BJ (cell line): ENCODE data around the gene RLF. TPM values are rescaled to one million over a fixed set of nuclear protein-coding genes. Genes with fewer than 3 reads are reported as not detected.

Source experiments
- CTCF ChIA-PET: fragments of 350-600 bp; formaldehyde crosslinking; extraction: SDS; loops from one replicate; lab custom pipeline; 2021; ENCODE audit warnings: antibody characterized with exemption, inconsistent platforms; lab: Yijun Ruan, JAX
- POLR2A ChIA-PET: fragments of 300-600 bp; sonication (Branson Sonifier 250); formaldehyde crosslinking; extraction: SDS; loops from one replicate; lab custom pipeline; 2021; ENCODE audit warnings: antibody characterized with exemption; lab: Charles Lee
- DNase-seq: peaks from one replicate; pipeline ENCODE4 v3.0.0-alpha.2; 2011; ENCODE audit warnings: low read depth
- H3K27me3 ChIP-seq: 2 replicates; pipeline ENCODE4 v1.6.0; 2011; ENCODE audit warnings: low read length; ENCODE audit not compliant: control insufficient read depth, insufficient read depth
- H3K36me3 ChIP-seq: 2 replicates; pipeline ENCODE4 v1.5.1; 2011; ENCODE audit warnings: low read length; ENCODE audit not compliant: control insufficient read depth, insufficient read depth
- H3K4me3 ChIP-seq: 2 replicates; pipeline ENCODE4 v1.5.1; 2011; ENCODE audit warnings: low read depth, mild to moderate bottlenecking, control low read depth, low read length
- polyA plus RNA-seq: library from polyadenylated mRNA; depleted of rRNA; stranded (reverse); fragments of >200 nt; gene quantifications from 2 replicates; pipeline ENCODE4 v1.2.3, GENCODE V29; 2011
- TF ChIP-seq, protein P1 (sequence below): IDR thresholded peaks from 2 replicates; pipeline ENCODE4 v1.5.1; 2011; ENCODE audit warnings: low read depth, mild to moderate bottlenecking, control low read depth, inconsistent platforms, low read length, moderate library complexity; ENCODE audit not compliant: insufficient read depth

RLF gene
- polyA plus RNA-seq, 1 experiment: 4.1 TPM

DNA sequence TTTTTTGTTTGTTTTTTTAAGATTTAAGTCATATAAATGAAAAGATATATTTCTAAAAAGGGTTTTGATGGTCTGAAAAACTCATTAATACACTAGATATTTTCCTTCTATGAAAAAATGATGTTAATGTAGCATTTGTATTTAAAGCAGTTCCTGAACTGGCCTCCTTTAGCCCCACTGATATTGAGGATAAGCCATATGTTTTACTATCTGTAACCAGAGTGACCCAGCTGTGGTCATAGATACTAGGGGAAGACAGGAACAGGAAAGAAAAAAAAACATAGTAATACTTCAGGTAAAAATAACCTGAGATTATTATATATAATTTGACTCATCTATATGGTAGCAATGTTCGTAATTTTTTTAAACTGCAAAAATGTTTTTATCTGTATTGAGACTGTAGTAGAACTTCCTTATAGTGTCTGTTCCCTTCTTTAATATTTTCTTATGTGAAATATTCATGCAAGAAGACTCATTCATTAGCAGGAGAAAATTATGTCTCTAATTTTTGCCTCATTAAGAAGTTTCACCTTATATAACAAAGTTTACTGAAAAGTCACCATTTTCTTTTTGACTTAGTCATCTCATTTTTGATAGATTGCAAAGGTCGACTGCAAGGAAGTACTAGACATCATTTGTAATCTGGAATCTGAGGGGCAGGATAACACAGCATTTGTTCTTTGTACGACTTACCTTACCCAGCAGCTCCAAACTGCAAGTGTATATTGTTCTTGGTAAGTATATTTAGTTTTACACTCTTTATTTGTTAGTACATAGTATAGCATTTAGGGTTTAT, 61.0 kb downstream of the RLF start:
- ChIA-PET CTCF (interaction anchor here (0.5 kb wide), 1 partner anchor 162 kb away, joined by 3 read pairs; no protein-coding TSS in a partner anchor), POLR2A (no interaction called here)
- TF ChIP-seq, protein P1, sequence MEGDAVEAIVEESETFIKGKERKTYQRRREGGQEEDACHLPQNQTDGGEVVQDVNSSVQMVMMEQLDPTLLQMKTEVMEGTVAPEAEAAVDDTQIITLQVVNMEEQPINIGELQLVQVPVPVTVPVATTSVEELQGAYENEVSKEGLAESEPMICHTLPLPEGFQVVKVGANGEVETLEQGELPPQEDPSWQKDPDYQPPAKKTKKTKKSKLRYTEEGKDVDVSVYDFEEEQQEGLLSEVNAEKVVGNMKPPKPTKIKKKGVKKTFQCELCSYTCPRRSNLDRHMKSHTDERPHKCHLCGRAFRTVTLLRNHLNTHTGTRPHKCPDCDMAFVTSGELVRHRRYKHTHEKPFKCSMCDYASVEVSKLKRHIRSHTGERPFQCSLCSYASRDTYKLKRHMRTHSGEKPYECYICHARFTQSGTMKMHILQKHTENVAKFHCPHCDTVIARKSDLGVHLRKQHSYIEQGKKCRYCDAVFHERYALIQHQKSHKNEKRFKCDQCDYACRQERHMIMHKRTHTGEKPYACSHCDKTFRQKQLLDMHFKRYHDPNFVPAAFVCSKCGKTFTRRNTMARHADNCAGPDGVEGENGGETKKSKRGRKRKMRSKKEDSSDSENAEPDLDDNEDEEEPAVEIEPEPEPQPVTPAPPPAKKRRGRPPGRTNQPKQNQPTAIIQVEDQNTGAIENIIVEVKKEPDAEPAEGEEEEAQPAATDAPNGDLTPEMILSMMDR: no peak
- Histone ChIP-seq H3K4me3 (no peak overlapping the region), H3K27me3 (no peaks in the 10 kb centered on the region), H3K36me3 (no peaks in the 10 kb centered on the region)
- no peak for DNase-seq

DNA sequence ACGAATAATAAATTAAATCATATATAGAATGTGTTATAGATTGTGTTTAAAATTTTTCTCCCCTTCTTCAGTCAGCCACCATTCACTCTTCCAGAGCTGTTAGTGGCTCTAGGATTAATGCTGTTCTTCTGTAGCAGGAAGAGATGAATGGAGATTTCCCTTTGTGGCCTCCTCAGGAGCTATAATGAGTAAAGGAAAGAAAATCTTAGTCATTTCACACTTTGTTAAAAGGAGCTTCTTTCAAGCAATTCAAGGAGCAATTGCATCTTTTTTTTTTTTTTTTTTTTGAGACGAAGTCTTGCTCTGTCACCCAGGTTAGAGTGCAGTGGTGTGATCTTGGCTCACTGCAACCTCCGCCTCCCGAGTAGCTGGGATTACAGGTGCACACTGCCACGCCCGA, 62.9 kb downstream of the RLF start:
- no peak for DNase-seq
- Histone ChIP-seq H3K4me3 (no peak overlapping the region), H3K27me3 (no peaks in the 10 kb centered on the region), H3K36me3 (no peaks in the 10 kb centered on the region)
- CTCF ChIA-PET: interaction anchor here (1.1 kb wide), 1 partner anchor 71 kb away, joined by 3 read pairs; no protein-coding TSS in a partner anchor
- TF ChIP-seq, protein P1: no peak
- POLR2A ChIA-PET: no interaction called here

DNA sequence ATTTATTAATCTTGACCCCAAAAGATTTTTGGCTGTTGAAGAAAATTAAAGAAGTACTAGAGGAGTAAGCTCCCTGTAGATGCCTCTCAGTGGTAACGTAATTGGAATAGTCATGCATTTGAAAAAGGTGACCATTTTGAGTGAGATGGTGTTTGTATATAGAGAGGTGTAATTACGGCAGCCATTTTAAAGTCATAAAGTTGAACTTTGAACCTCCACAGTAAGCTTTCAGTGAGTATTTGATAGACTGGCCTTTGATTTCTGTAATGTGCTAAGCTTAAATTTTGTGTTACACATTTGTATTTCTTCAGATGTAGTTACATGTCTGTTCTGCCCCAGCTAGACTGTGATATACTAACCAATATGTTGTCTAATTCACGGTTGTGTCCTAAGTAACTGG, 65.0 kb downstream of the RLF start:
- Histone ChIP-seq H3K36me3 (no peaks in the 10 kb centered on the region), H3K4me3 (no peak overlapping the region), H3K27me3 (no peaks in the 10 kb centered on the region)
- POLR2A ChIA-PET: no interaction called here
- TF ChIP-seq, protein P1: no peak
- CTCF ChIA-PET: interaction anchor here (1.3 to 1.5 kb wide), 3 partner anchors 12 to 82 kb away, joined by 4 read pairs; no protein-coding TSS in a partner anchor
- no peak for DNase-seq

DNA sequence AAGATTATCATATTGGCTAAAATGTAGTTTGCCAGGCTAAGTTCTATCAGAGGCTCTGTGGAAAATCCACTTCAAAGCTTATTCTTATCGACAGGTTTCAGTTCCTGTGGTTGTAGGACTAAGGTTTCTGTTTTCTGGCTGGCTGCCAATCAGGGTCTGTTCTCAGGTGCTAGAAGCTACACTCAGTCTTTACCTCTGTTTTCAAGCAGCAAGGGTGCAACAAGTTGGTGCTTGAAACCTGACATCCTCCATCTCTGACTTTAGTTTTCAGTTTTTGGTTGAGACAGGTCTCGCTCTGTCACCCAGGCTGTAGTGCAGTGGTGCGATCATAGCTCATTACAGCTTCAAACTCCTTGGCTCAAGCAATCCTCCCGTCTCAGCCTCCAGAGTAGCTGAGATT, 71.3 kb downstream of the RLF start:
- TF ChIP-seq, protein P1: no peak
- H3K27me3 ChIP-seq: no peaks in the 10 kb centered on the region
- no peak overlapping the region for H3K4me3 ChIP-seq
- ChIA-PET POLR2A (no interaction called here), CTCF (no interaction called here)
- peaks cover 10% of the 10 kb centered on the region for H3K36me3 ChIP-seq
- no peak for DNase-seq

DNA sequence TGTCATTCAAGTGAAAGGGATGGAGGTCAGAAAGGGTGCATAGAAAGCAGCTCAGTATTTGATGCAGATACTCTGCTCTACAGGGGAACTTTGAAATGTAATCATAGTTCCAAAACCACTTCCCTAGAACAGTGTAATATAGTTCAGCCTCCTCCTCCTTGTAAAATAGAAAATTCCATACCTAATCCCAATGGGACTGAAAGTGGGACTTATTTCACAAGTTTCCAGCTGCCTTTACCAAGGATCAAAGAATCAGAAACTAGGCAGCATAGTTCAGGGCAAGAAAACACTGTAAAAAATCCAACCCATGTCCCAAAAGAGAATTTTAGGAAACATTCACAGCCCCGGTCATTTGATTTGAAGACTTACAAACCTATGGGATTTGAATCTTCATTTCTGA, 78.4 kb downstream of the RLF start:
- ChIA-PET CTCF (interaction anchor here (1.0 to 1.3 kb wide), 2 partner anchors 96 to 184 kb away, joined by 3 read pairs; no protein-coding TSS in a partner anchor), POLR2A (no interaction called here)
- DNase-seq: no peak
- Histone ChIP-seq H3K4me3 (no peak overlapping the region), H3K36me3 (peaks cover 5% of the 10 kb centered on the region), H3K27me3 (no peaks in the 10 kb centered on the region)
- TF ChIP-seq, protein P1: no peak
